ENCODE measurements around the gene RCVRN.

The RCVRN gene

DNA sequence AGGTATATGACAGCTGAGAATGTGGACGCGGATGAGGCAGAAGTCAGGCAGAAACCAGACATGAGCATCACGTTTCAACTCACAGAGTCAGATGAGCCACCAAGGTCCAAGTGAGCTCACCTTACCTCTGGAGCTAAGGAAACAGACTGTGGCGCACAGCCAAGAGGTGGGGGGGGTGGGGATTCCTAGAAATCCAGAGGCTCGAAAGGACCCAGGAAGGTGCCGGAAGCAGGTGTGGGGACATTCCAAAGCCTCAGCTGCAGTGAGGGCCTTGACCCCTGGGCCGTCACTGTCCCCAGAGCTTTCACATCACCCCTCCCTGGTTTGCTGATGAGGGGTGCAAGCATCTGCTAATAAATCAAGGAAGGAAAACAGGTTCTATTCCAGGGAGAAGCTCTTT, 29.3 kb upstream of the RCVRN start:
- H3K79me2 ChIP-seq (ENCODE audit: insufficient read depth, low read depth) = no peaks in the 10 kb centered on the region
- no peak overlapping the region for H3K4me3 ChIP-seq (IDR thresholded peaks at IDR 0.05; ENCODE audit: insufficient read depth, low read depth, low read length)
- TF ChIP-seq, protein P1, sequence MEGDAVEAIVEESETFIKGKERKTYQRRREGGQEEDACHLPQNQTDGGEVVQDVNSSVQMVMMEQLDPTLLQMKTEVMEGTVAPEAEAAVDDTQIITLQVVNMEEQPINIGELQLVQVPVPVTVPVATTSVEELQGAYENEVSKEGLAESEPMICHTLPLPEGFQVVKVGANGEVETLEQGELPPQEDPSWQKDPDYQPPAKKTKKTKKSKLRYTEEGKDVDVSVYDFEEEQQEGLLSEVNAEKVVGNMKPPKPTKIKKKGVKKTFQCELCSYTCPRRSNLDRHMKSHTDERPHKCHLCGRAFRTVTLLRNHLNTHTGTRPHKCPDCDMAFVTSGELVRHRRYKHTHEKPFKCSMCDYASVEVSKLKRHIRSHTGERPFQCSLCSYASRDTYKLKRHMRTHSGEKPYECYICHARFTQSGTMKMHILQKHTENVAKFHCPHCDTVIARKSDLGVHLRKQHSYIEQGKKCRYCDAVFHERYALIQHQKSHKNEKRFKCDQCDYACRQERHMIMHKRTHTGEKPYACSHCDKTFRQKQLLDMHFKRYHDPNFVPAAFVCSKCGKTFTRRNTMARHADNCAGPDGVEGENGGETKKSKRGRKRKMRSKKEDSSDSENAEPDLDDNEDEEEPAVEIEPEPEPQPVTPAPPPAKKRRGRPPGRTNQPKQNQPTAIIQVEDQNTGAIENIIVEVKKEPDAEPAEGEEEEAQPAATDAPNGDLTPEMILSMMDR (conservative IDR thresholded peaks at IDR 0.05; ENCODE audit: low read depth, low read length) = no peak
- no peak overlapping the region for H2AFZ ChIP-seq (ENCODE audit: low read depth)
- H3K4me1 ChIP-seq (ENCODE audit: low read depth, poor library complexity, severe bottlenecking) = no peaks in the 10 kb centered on the region
- no peaks in the 10 kb centered on the region for H4K20me1 ChIP-seq (ENCODE audit: insufficient read depth)
- no peak overlapping the region for H3K9ac ChIP-seq
- H3K27me3 ChIP-seq (ENCODE audit: insufficient read depth, low read depth) = no peaks in the 10 kb centered on the region
- H3K36me3 ChIP-seq (ENCODE audit: insufficient read depth) = no peaks in the 10 kb centered on the region
- H3K4me2 ChIP-seq = no peak overlapping the region
- no peak overlapping the region for H3K27ac ChIP-seq

DNA sequence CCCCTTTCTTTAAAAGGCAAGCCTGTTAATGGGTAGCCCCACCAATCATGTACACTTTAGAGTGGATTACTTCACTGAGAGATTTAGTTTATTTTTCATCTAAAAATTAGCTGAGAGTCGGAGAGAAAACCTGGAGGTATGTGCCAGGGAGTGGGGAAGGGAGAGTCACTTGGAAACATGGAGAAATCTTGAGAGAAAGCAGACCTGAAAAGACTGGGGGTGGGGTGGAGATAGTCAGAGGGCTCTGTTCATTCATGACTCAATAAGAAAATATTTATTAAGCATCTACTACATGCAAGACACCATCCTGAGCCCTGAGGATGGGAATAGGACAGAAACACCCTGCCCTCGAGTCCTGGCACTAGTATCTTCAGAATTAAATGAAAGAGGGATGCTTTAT, 27.4 kb upstream of the RCVRN start:
- Histone ChIP-seq H3K36me3 (ENCODE audit: insufficient read depth) (no peaks in the 10 kb centered on the region), H3K9ac (no peak overlapping the region), H4K20me1 (ENCODE audit: insufficient read depth) (no peaks in the 10 kb centered on the region), H3K27ac (no peak overlapping the region), H3K79me2 (ENCODE audit: insufficient read depth, low read depth) (no peaks in the 10 kb centered on the region), H3K4me2 (no peak overlapping the region), H2AFZ (ENCODE audit: low read depth) (no peak overlapping the region), H3K4me3 (IDR thresholded peaks at IDR 0.05; ENCODE audit: insufficient read depth, low read depth, low read length) (no peak overlapping the region), H3K27me3 (ENCODE audit: insufficient read depth, low read depth) (no peaks in the 10 kb centered on the region), H3K4me1 (ENCODE audit: low read depth, poor library complexity, severe bottlenecking) (no peaks in the 10 kb centered on the region)
- TF ChIP-seq, protein P1 (conservative IDR thresholded peaks at IDR 0.05; ENCODE audit: low read depth, low read length) = no peak

DNA sequence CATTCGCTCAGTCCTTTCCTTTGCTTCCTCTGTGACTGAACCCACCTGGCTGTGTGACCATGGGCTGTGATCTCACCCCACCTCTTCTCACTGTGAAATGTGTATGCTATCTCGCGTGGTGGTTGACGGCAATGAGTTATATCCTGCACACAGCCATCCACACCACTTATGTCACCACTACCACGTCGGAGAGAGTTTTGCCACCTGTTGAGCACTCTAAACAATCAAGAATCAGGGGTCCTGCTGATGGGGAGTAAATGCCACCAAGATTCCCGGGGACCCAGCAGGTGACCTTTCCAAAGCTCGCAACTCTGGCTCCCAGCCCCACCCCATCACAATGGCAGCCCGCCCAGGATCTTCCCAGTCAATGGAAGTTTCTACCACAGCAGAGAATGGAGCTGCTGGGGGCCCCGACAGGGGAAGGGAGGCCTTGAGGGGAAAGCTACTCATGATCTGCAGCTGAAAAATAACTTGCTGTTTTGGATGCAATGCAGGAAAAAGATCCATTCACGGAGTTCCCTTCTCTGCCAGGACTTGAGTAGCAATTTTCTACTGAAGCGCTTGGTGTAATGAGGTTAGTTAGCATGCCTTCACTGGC, 26.2 kb upstream of the RCVRN start:
- H3K79me2 ChIP-seq (ENCODE audit: insufficient read depth, low read depth) = no peaks in the 10 kb centered on the region
- no peaks in the 10 kb centered on the region for H3K27me3 ChIP-seq (ENCODE audit: insufficient read depth, low read depth)
- H3K4me2 ChIP-seq = no peak overlapping the region
- H3K36me3 ChIP-seq (ENCODE audit: insufficient read depth) = no peaks in the 10 kb centered on the region
- no peak overlapping the region for H3K4me3 ChIP-seq (IDR thresholded peaks at IDR 0.05; ENCODE audit: insufficient read depth, low read depth, low read length)
- no peaks in the 10 kb centered on the region for H4K20me1 ChIP-seq (ENCODE audit: insufficient read depth)
- no peaks in the 10 kb centered on the region for H3K4me1 ChIP-seq (ENCODE audit: low read depth, poor library complexity, severe bottlenecking)
- no peak overlapping the region for H2AFZ ChIP-seq (ENCODE audit: low read depth)
- TF ChIP-seq, protein P1 (conservative IDR thresholded peaks at IDR 0.05; ENCODE audit: low read depth, low read length) = no peak
- H3K9ac ChIP-seq = no peak overlapping the region
- no peak overlapping the region for H3K27ac ChIP-seq

DNA sequence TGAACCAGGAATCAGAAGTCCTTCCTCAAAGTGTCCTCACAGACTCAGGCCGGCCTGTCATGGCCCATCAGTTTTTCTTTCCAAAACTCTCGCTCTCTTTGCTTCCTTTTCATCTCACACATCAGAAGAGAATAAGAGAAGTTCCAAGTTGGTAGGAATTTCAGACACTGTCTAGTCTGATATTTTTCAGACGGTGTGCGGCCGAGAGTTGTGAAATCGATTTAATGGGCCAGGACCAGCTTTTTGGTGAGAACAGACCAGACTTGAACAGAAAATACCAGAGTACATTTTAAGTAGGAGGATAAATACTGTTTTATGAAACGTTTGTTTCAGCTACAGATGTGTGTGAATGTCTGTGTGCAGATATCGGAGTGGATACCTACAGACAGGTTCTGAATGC, 24.8 kb upstream of the RCVRN start:
- Histone ChIP-seq H3K4me3 (IDR thresholded peaks at IDR 0.05; ENCODE audit: insufficient read depth, low read depth, low read length) (no peak overlapping the region), H3K36me3 (ENCODE audit: insufficient read depth) (no peaks in the 10 kb centered on the region), H3K27ac (no peak overlapping the region), H2AFZ (ENCODE audit: low read depth) (no peak overlapping the region), H3K27me3 (ENCODE audit: insufficient read depth, low read depth) (no peaks in the 10 kb centered on the region), H3K4me2 (no peak overlapping the region), H3K79me2 (ENCODE audit: insufficient read depth, low read depth) (no peaks in the 10 kb centered on the region), H3K4me1 (ENCODE audit: low read depth, poor library complexity, severe bottlenecking) (no peaks in the 10 kb centered on the region), H4K20me1 (ENCODE audit: insufficient read depth) (no peaks in the 10 kb centered on the region), H3K9ac (no peak overlapping the region)
- TF ChIP-seq, protein P1 (conservative IDR thresholded peaks at IDR 0.05; ENCODE audit: low read depth, low read length) = no peak

Data from KMS-11 (cell line).